Gastroesophageal sphincter (tissue), 4 donors: ENCODE results near the gene PDCD5. TPM values are rescaled to one million over a fixed set of nuclear protein-coding genes. Genes with fewer than 3 reads are reported as not detected.

ENCODE experiments used
- ATAC-seq: fragments of 150-250 bp; one replicate; pipeline ENCODE4 v1.9.1; 2016; ENCODE audit warnings: mild to moderate bottlenecking, moderate library complexity
- H3K27ac ChIP-seq, 4 donors: fragments of 200-600 bp; sonication (generic) in 3 of 4; 1 replicate in 3 of 4; 2 replicates in 1 of 4; pipeline ENCODE4 v1.5.1; 2016 to 2019
- H3K27me3 ChIP-seq: fragments of 200-600 bp; sonication (generic); one replicate; pipeline ENCODE4 v1.5.1; 2019
- H3K36me3 ChIP-seq, 2 donors: fragments of 200-600 bp; sonication (generic); one replicate each; pipeline ENCODE4 v1.5.1; 2019; ENCODE audit warnings: control low read depth in 1 of 2
- H3K4me1 ChIP-seq, 3 donors: fragments of 200-600 bp; sonication (generic); 1 replicate in 2 of 3; 2 replicates in 1 of 3; pipeline ENCODE4 v1.5.1; 2016 to 2019; ENCODE audit warnings: control low read depth in 2 of 3
- H3K4me3 ChIP-seq, 2 donors: fragments of 200-600 bp; sonication (generic); one replicate each; pipeline ENCODE4 v1.5.1; 2019; ENCODE audit warnings: mild to moderate bottlenecking in 1 of 2, moderate library complexity in 1 of 2
- H3K9me3 ChIP-seq, 3 donors: fragments of 200-600 bp; sonication (generic); one replicate each; pipeline ENCODE4 v1.5.1; 2017 to 2019; ENCODE audit warnings: control low read depth in 2 of 3
- EP300 ChIP-seq: sonication (generic); formaldehyde crosslinking; IDR thresholded peaks from one replicate; pipeline ENCODE4 v1.6.1; 2017; ENCODE audit warnings: antibody characterized with exemption, mild to moderate bottlenecking
- POLR2A ChIP-seq, 2 donors: fragments of 450-650 bp; IDR thresholded peaks; one replicate each; pipeline ENCODE4 v1.6.1; 2017; ENCODE audit warnings: antibody characterized with exemption in 2 of 2, mild to moderate bottlenecking in 2 of 2, moderate library complexity in 1 of 2
- POLR2AphosphoS5 ChIP-seq: sonication (generic); formaldehyde crosslinking; IDR thresholded peaks from one replicate; pipeline ENCODE4 v1.6.1; 2017; ENCODE audit warnings: antibody characterized with exemption
- WGBS, 2 donors: methylation state at CpG; one replicate each; pipeline ENCODE4 v1.1.5; 2018; ENCODE audit warnings: low coverage in 1 of 2; 5-methylcytosine and 5-hydroxymethylcytosine counted together
- total RNA-seq, 4 donors: library from RNA; depleted of rRNA; stranded (reverse); fragments of >200 nt; gene quantifications; one replicate each; pipeline ENCODE4 v1.1.0, GENCODE V29; 2016
- TF ChIP-seq, protein P1 (sequence below), 4 experiments: fragments of 200-600 bp in 2 of 4; fragments of 450-650 bp in 2 of 4; sonication (generic) in 1 of 4; IDR thresholded peaks; one replicate each; pipeline ENCODE4 v1.5.1; 2017 to 2019; ENCODE audit warnings: antibody characterized with exemption in 4 of 4, mild to moderate bottlenecking in 2 of 4, moderate library complexity in 2 of 4

Gene PDCD5, protein sequence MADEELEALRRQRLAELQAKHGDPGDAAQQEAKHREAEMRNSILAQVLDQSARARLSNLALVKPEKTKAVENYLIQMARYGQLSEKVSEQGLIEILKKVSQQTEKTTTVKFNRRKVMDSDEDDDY
- total RNA-seq: 100 to 1,000 TPM; 115 to 197 (median 132) TPM

DNA sequence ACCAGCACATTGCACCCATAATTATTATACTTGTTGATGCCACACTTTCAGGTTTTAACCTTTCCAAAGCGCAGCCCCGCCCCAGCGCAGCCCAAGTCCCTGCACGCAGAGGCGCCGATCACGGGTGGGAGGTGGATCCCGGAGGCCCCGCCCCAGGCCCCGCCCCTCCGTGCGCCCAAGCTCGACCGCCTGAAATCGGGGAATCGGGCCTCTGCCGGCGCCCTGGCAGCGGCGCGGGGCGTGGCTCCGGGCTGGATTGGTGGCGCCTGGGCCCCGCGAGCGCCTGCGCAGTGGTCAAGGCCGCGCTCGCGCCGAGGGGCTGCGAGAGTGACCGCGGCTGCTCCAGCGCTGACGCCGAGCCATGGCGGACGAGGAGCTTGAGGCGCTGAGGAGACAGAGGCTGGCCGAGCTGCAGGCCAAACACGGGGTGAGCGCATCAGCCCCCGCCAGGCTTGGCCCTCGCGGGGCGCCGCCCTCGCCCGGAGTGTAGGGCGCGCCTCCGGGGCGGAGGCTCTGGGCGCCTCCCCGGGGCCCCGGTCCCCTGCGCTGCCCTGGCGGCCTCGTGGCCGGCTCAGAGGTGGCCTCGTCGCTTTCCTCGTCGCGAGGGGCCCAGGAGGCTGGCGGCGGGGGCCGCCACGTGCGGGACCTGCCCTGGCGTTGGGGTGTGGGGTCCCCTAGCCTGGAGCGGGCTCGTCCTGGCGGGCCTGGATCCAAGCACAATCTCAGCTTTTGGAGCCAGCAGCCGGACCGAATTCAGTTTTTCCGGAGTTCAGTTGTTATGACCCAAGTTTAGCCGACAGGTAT is at the start of gene PDCD5:
Gene PDCD5, plus strand, starts transcription at position 290 of the 804 bp plus-strand sequence. Its CDS starts 72 bp downstream, at position 362.
- no CpG with 5 or more reads among the region's 81 CpGs for WGBS, 2 donors
- TF ChIP-seq, protein P1, sequence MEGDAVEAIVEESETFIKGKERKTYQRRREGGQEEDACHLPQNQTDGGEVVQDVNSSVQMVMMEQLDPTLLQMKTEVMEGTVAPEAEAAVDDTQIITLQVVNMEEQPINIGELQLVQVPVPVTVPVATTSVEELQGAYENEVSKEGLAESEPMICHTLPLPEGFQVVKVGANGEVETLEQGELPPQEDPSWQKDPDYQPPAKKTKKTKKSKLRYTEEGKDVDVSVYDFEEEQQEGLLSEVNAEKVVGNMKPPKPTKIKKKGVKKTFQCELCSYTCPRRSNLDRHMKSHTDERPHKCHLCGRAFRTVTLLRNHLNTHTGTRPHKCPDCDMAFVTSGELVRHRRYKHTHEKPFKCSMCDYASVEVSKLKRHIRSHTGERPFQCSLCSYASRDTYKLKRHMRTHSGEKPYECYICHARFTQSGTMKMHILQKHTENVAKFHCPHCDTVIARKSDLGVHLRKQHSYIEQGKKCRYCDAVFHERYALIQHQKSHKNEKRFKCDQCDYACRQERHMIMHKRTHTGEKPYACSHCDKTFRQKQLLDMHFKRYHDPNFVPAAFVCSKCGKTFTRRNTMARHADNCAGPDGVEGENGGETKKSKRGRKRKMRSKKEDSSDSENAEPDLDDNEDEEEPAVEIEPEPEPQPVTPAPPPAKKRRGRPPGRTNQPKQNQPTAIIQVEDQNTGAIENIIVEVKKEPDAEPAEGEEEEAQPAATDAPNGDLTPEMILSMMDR (IDR thresholded peaks at IDR 0.05): peak in 1 of 4 experiments; percentile 6
- no peak for TF ChIP-seq EP300
- peak; percentile 83 to 88 for TF ChIP-seq POLR2A (IDR thresholded peaks at IDR 0.05)
- TF ChIP-seq POLR2AphosphoS5: peak; percentile 80
- no peaks in the 10 kb centered on the region for H3K9me3 ChIP-seq
- ATAC-seq: peak; percentile 98
- H3K36me3 ChIP-seq: peaks cover 4 to 32% of the 10 kb centered on the region in 2 donors
- H3K4me3 ChIP-seq: peak within 1 kb of the TSS; percentile 82 to 99
- no peaks in the 10 kb centered on the region for H3K27me3 ChIP-seq
- H3K27ac ChIP-seq: peak within 1 kb of the TSS; percentile 80 to 93 (median 90)
- peaks cover 0 to 37% (median 7%) of the 10 kb centered on the region in 3 donors for H3K4me1 ChIP-seq

DNA sequence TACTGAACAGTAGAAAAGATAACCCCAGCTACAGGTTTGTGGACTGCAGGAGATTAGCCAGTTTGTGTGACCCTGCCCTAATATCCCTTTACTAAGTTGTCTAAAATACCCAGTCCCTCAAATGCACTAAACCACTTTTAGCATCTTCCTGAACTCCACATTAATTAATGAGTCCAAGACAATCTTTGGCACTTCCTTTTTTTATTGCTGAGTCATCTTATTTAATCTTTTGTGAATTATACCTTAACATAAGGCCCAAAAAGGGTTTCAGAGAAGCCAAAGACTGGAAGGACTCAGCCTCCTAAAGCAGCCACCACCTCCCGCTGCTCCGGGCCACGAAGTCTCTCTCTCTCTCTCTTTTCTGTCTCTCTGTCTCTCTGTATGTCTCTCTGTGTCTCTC is 48.8 kb upstream of the PDCD5 start:
- Histone ChIP-seq H3K27me3 (peaks cover 22% of the 10 kb centered on the region), H3K9me3 (peaks cover 0 to 16% (median 0%) of the 10 kb centered on the region in 3 donors), H3K4me1 (no peaks in the 10 kb centered on the region), H3K4me3 (no peak overlapping the region), H3K27ac (no peak overlapping the region), H3K36me3 (no peaks in the 10 kb centered on the region)
- TF ChIP-seq POLR2A (IDR thresholded peaks at IDR 0.05) (no peak), POLR2AphosphoS5 (no peak)
- TF ChIP-seq, protein P1 (IDR thresholded peaks at IDR 0.05): no peak
- 89 to 90% methylated on average over 3 of the region's 3 CpGs for WGBS, 2 donors
- ATAC-seq: no peak

DNA sequence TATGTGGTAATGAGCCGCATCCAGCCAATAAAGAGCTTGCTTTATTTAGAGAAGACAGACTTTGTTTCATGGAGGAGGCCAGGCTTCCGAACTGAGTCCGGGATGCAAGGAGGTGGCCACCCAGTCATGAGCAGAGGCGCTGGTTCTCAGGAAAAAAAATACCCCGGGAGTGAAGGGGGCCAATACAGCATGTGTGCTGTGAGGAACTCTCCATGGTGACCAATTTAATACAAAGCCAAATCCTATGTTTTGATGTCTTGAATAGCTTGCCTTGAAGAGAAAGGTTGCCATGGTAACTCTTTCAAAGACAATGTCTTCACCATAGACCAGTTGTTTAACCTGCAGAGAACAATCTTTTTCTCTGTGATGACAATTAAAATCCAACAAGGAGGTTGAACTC is 43.4 kb upstream of the PDCD5 start:
- no peaks in the 10 kb centered on the region for H3K36me3 ChIP-seq
- H3K27me3 ChIP-seq: peaks cover 38% of the 10 kb centered on the region
- H3K4me1 ChIP-seq: no peaks in the 10 kb centered on the region
- no peak overlapping the region for H3K4me3 ChIP-seq
- H3K9me3 ChIP-seq: no peaks in the 10 kb centered on the region
- 55 to 58% methylated on average over 4 of the region's 5 CpGs for WGBS, 2 donors
- no peak overlapping the region for H3K27ac ChIP-seq
- ATAC-seq: no peak
- TF ChIP-seq, protein P1 (IDR thresholded peaks at IDR 0.05): no peak
- TF ChIP-seq EP300 (no peak), POLR2AphosphoS5 (no peak), POLR2A (IDR thresholded peaks at IDR 0.05) (no peak)

DNA sequence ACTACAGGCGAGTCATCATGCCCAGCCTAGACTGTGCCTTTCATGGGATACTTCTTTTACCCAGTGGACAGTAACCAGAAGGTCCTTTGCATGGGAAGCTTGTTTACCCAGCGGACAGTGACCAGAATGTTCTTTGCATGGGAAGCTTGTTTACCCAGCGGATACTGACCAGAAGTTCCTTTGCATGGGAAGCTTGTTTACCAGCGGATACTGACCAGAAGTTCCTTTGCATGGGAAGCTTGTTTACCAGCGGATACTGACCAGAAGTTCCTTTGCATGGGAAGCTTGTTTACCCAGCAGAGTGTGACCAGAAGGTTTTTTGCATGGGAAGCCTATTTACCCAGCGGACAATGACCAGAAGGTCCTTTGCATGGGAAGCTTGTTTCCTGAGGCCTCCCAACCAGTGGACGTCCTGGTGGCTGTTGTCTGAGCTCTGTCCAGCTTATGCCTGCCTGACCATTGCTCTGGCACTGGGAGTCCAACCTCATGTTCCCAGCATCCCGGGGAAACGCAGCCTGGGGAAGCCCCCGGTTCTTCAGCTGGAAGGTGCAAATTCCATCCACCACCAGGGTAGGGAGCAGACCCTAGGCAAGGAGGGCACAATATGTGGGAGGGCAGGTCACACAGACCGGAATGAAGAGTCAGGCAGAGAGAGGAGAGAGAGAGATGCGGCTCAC is 41.6 kb upstream of the PDCD5 start:
- H3K4me3 ChIP-seq: no peak overlapping the region
- H3K36me3 ChIP-seq: no peaks in the 10 kb centered on the region
- no peaks in the 10 kb centered on the region for H3K4me1 ChIP-seq
- WGBS, 2 donors: 71 to 80% methylated on average over 1 to 4 of the region's 12 CpGs
- ATAC-seq: no peak
- peaks cover 38% of the 10 kb centered on the region for H3K27me3 ChIP-seq
- no peaks in the 10 kb centered on the region for H3K9me3 ChIP-seq
- no peak overlapping the region for H3K27ac ChIP-seq
- TF ChIP-seq EP300 (no peak), POLR2A (IDR thresholded peaks at IDR 0.05) (no peak), POLR2AphosphoS5 (no peak)
- TF ChIP-seq, protein P1 (IDR thresholded peaks at IDR 0.05): no peak
